ENCODE results near the gene SPOUT1. TPM values are rescaled to one million over a fixed set of nuclear protein-coding genes. Genes with fewer than 3 reads are reported as not detected.

SPOUT1 gene, protein sequence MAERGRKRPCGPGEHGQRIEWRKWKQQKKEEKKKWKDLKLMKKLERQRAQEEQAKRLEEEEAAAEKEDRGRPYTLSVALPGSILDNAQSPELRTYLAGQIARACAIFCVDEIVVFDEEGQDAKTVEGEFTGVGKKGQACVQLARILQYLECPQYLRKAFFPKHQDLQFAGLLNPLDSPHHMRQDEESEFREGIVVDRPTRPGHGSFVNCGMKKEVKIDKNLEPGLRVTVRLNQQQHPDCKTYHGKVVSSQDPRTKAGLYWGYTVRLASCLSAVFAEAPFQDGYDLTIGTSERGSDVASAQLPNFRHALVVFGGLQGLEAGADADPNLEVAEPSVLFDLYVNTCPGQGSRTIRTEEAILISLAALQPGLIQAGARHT
- 19.5 and 20.2 TPM in 2 replicates for total RNA-seq

DNA sequence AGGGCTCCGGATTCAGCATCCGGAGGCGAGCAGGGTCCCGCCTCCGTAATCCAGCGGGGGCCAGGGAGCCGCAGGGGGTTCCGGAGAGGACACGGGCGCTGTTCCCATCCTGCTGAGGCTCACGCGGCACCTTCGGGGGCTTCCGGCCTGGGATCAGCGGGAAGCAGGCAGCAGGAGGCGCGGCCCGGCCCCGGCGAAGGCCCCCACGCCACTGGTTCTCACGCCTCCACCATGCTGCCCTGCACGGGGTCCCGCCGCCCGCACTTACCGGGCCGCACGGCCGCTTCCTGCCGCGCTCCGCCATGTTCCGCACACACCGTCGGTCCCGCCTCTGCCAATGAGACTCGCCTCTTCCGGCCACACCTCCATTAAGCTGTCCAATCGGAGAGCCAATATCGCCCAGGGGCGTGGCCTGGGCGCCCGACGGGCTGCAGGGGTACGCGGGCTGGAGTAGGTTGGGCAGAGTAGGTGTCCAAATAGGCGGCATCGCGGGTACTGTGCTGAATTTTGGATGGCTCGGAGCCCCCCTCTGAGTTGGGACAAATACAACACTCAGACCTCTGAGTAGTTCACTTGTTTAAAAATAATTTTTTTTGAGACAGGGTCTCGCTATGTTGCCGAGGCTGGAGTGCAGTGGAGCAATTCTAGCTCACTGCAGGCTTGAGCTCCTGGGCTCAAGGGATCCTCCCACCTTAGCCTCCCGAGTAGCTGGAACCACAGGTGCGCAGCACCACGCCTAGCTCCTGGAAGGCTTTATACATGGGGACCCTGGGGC, at the start of gene SPOUT1:
Gene SPOUT1 (minus strand): TSS at position 318 of the 775 bp plus-strand sequence. CDS start 14 bp downstream, at position 304.

DNA sequence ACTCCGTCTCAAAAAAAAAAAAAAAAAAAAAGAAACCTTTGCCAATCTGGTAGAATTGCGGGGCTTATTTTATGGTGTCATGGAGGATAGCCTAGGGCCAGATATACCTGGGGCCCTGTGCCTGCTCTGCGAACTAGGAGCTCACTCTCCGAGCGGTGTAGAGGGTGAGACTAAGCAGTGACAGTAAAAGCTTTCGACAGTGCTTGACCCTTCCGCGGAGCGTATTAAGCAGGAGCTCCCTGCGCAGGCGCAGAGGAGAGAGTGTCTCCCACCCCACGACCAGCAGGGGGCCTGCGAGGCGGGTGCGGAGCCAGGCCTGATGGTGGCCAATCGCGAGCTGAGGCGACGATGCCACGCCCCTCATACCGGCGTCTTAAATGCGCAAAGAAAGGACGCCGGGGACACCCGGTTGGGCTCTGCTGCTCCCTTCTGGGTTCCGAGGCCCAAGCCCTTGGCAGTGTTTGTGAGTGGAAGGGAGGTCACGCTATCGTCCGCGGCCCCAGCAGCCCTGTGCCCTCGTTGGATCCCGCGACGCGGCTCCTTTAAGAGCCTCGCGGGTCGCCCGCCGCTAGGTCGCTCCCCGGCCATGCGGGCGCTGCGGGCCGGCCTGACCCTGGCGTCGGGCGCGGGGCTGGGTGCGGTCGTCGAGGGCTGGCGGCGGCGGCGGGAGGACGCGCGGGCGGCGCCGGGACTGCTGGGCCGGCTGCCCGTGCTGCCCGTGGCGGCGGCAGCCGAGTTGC, 11.3 kb downstream of the SPOUT1 start, which contains the start of gene ENDOG:
Gene ENDOG (plus strand): TSS at position 402 of the 740 bp plus-strand sequence. CDS start 185 bp downstream, at position 587.

DNA sequence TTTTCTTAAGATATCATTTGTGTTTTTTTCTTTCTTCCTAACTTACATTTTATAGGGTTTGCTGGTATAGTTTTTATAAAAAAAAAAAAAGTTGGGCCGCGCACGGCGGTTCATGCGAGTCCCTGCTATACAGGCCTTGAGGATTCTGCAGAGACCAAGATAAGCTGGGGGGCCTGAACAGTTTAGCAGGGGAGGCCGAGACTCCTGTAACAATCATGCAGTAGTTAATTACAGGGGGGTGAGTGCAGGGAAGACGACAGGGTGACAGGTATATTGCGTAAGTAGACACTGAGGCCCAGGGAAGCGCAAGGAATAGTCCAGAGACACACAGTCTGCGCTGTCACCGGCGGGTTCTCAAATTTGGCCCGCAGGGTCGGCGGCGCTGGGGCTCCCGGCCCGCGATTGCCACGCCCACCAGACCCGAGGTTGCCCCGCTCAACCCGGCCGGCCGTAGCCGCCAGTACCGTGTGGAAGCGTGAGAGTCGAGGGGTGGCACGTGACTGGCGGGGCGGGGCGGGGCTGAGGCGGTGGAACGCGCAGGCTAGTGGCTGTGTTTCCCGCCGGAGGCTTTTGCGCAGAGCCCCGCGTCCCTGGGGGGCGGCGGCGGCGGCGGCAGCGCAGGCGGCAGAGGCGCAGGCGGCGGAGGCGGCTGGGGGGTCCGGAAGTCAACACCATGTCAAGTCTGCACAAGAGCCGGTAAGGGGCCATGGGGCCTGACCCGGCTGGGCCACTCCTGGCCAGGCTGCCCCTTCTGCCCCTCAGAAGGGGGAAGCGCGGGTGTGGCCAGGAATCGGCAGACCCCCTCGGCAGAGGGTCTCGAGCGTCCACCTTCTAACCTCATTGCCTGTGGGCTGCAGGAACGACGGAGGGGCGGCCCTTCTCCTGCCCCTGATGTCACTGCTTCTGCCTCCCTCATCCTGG, 42.7 kb downstream of the SPOUT1 start, which contains the start of gene TBC1D13:
Gene TBC1D13 (plus strand): TSS at position 573 of the 921 bp plus-strand sequence. CDS start 101 bp downstream, at position 674.

DNA sequence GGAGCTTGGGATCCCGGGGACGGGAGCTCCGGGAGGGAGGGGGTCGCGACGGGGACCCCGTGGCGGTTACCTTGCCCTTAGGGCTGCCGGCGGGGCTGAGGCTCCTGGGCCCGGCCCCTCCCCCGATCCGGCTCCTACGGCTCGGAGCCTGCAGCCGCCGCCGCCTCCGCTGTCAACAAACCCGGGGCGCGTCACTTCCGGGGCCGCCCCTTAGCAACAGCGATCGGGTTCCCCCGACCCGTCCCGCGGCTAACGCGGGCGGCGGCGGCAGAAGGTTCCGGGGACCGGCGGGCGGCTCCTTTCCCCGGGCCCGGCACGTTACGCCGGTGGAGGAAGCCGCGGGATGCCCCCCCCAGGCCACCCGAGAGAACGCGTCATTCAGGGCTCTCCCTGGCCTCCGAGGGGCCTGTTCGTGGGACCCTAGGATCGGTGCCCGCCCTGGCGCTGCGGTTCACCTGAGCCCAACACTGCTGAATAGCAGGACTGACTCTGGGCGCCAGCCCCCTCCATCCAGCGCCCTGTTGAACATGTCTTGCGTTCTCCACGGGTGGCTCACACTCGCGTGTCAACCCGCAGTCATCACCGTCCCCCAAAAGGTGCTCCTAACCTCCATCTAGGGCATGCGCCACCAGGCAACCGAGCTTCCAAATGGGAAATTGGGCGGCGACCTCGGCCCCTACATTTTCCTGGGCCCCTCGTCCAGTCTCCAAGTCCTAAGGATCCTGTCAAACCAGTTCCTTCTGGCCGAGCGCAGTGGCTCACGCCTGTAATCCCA, 57.7 kb downstream of the SPOUT1 start, which contains the start of gene ZER1:
Gene ZER1 (minus strand): TSS at position 183 of the 775 bp plus-strand sequence. CDS start 16,362 bp downstream, outside the sequence.

Other genes with a start within 250 kb of the SPOUT1 start
- gene DYNC2I2, start 172.9 kb downstream of the SPOUT1 start, total RNA-seq, result 52.7 and 113 TPM in 2 replicates
- 571 and 611 TPM in 2 replicates for gene SET, start 140.6 kb downstream of the SPOUT1 start, total RNA-seq
- gene PKN3, start 127.3 kb downstream of the SPOUT1 start, total RNA-seq, result 1.5 and 4.0 TPM in 2 replicates
- 29.1 and 42.5 TPM in 2 replicates for gene ZDHHC12, start 105.7 kb downstream of the SPOUT1 start, total RNA-seq
- gene ZER1, start 57.9 kb downstream of the SPOUT1 start, total RNA-seq, result 20.8 and 23.6 TPM in 2 replicates
- gene TBC1D13, start 42.5 kb downstream of the SPOUT1 start, total RNA-seq, result 11.4 and 13.8 TPM in 2 replicates
- gene ENDOG, start 11.3 kb downstream of the SPOUT1 start, total RNA-seq, result 20.9 and 48.4 TPM in 2 replicates
- 12.2 and 13.4 TPM in 2 replicates for gene KYAT1, start 52.2 kb upstream of the SPOUT1 start, total RNA-seq
- 29.1 and 36.1 TPM in 2 replicates for gene LRRC8A, start 52.3 kb upstream of the SPOUT1 start, total RNA-seq
- gene PHYHD1, start 91.2 kb upstream of the SPOUT1 start, total RNA-seq, result 3.4 and 6.2 TPM in 2 replicates
- gene DOLK, start 117.8 kb upstream of the SPOUT1 start, total RNA-seq, result 31.6 and 32.9 TPM in 2 replicates
- gene NUP188, start 117.9 kb upstream of the SPOUT1 start, total RNA-seq, result 37.7 and 70.7 TPM in 2 replicates
- gene SH3GLB2, start 198.5 kb upstream of the SPOUT1 start, total RNA-seq, result 51.8 and 61.4 TPM in 2 replicates
- 26.6 and 27.3 TPM in 2 replicates for gene MIGA2, start 206.8 kb upstream of the SPOUT1 start, total RNA-seq